ENCODE data around the gene DHRSX. TPM values are rescaled to one million over a fixed set of nuclear protein-coding genes. Genes with fewer than 3 reads are reported as not detected.

The DHRSX gene
- total and polyA plus RNA-seq, 2 of the 8 experiments (the other 6 are each of a cell fraction or from before 2014, with no cell fraction given), result 35.1 to 43.4 TPM

DNA sequence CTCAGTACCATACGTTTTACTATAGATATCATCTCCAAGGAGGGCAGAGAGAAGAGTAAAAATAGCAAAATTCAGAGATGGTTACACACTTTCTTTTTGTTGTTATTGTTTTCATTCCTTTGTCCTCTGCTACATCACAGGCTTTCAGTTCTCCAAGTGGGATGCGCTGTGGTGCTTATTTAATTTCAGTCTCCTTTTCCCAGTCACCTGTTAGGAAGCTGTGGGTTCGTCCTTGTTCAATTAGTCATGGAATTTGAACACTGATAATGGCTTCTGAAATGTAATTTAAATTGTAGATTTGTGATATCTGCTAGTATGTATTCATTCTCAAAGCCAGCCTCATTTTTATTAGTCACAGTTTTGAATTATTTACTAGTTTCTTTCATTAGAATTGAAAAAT lies 38.8 kb upstream of the DHRSX start:
- 91% methylated on average over 3 of the region's 3 CpGs; no CpG with 5 or more reads in 1 of the 2 experiments for WGBS, 2 experiments (ENCODE audit: extremely low coverage in 1 of 2, insufficient coverage in 1 of 2, insufficient read length in 1 of 2, insufficient replicate concordance in 2 of 2, low coverage in 1 of 2, low lambda C conversion rate in 2 of 2, missing lambda C conversion rate in 1 of 2)
- POLR2A ChIA-PET (ENCODE audit: partially characterized antibody), result no interaction called here
- H4K8ac ChIP-seq (ENCODE audit: extremely low read depth, insufficient read depth, low read length), result no peak overlapping the region
- no peak overlapping the region for H3K56ac ChIP-seq (replicated peaks; ENCODE audit: insufficient read length, low read depth, low read length)
- no peak overlapping the region for H3K23ac ChIP-seq (ENCODE audit: insufficient read length)
- H2AK5ac ChIP-seq (ENCODE audit: low read depth, low read length), result no peak overlapping the region
- no peak overlapping the region for H3K18ac ChIP-seq (ENCODE audit: extremely low read depth, low read length)
- no peak overlapping the region for H3K4ac ChIP-seq (replicated peaks; ENCODE audit: insufficient read length, low read depth, low read length)
- DNase-seq (ENCODE audit: low read depth in 1 of 2, low spot score in 2 of 2), result no peak
- FAIRE-seq, result no peak
- no peaks in the 10 kb centered on the region for H3K79me1 ChIP-seq (ENCODE audit: low read depth, low read length)
- no peak overlapping the region for H2BK15ac ChIP-seq (ENCODE audit: low read length)
- no peaks in the 10 kb centered on the region for H3K79me2 ChIP-seq (ENCODE audit: control insufficient read depth in 1 of 2, insufficient read depth in 2 of 2, low read length in 2 of 2)
- no peak overlapping the region for H2BK12ac ChIP-seq (ENCODE audit: low read depth, low read length)
- H2BK20ac ChIP-seq (ENCODE audit: low read length), result no peak overlapping the region
- no peaks in the 10 kb centered on the region for H4K20me1 ChIP-seq (replicated peaks in 1 of 2; ENCODE audit: control insufficient read depth in 1 of 2, insufficient read depth in 2 of 2, low read length in 2 of 2)
- H3K4me1 ChIP-seq (replicated peaks in 1 of 4; ENCODE audit: control insufficient read depth in 3 of 4, insufficient read depth in 4 of 4, low read length in 3 of 4), result peaks cover 0 to 4% (median 0%) of the 10 kb centered on the region in 4 experiments; a peak in 2 of 7 replicates
- CTCF ChIA-PET (ENCODE audit: partially characterized antibody), result no interaction called here
- TF ChIP-seq RNF2 (IDR thresholded peaks at IDR 0.05; ENCODE audit: borderline replicate concordance, low read depth, low read length, missing control alignments, poor library complexity, severe bottlenecking), result no peak
- TF ChIP-seq SP1 (IDR thresholded peaks at IDR 0.05; ENCODE audit: low read depth, low read length), result no peak
- no peak for TF ChIP-seq ZNF274 (IDR thresholded peaks at IDR 0.05; ENCODE audit: borderline replicate concordance, extremely low read depth, low read length)
- no peak for TF ChIP-seq JUN (IDR thresholded peaks at IDR 0.05; ENCODE audit: low read depth, low read length)
- no peak for TF ChIP-seq GTF2F1 (IDR thresholded peaks at IDR 0.05; ENCODE audit: borderline replicate concordance, low read depth, low read length)
- TF ChIP-seq SP2 (IDR thresholded peaks at IDR 0.05; ENCODE audit: low read length), result no peak
- TF ChIP-seq PHF8 (conservative IDR thresholded peaks at IDR 0.05; ENCODE audit: low read depth, low read length), result no peak
- TF ChIP-seq RFX5 (IDR thresholded peaks at IDR 0.05; ENCODE audit: borderline replicate concordance, low read depth, low read length), result no peak
- no peak for TF ChIP-seq CREB1 (IDR thresholded peaks at IDR 0.05)
- no peak for TF ChIP-seq RXRA (IDR thresholded peaks at IDR 0.05; ENCODE audit: insufficient read depth, low read depth, low read length)
- TF ChIP-seq TBP (IDR thresholded peaks at IDR 0.05; ENCODE audit: low read depth, low read length), result no peak
- H2BK5ac ChIP-seq (ENCODE audit: low read depth, low read length), result no peak overlapping the region
- H3K4me3 ChIP-seq (ENCODE audit: extremely low read depth in 1 of 4, insufficient read depth in 2 of 4, low read depth in 3 of 4, low read length in 4 of 4), result no peak overlapping the region
- no peak overlapping the region for H2BK120ac ChIP-seq (replicated peaks; ENCODE audit: low read depth, low read length)
- H2AFZ ChIP-seq (ENCODE audit: low read length), result no peak overlapping the region
- no peaks in the 10 kb centered on the region for H3K23me2 ChIP-seq (ENCODE audit: low read depth, low read length)
- no peak overlapping the region for H3K27ac ChIP-seq (ENCODE audit: low read depth, low read length)
- H3K36me3 ChIP-seq (ENCODE audit: control insufficient read depth in 2 of 4, insufficient read depth in 4 of 4, low read length in 3 of 4), result no peaks in the 10 kb centered on the region
- no peaks in the 10 kb centered on the region for H3K27me3 ChIP-seq (replicated peaks in 1 of 4; ENCODE audit: control insufficient read depth in 3 of 4, extremely low read depth in 1 of 4, insufficient read depth in 3 of 4, low read length in 3 of 4)
- no peak overlapping the region for H4K5ac ChIP-seq (ENCODE audit: insufficient read length, low read depth, low read length)
- H3K4me2 ChIP-seq (ENCODE audit: insufficient read depth in 1 of 2, low read depth in 2 of 2, low read length in 2 of 2), result no peak overlapping the region
- no peak overlapping the region for H3K14ac ChIP-seq (ENCODE audit: insufficient read length)
- no peak overlapping the region for H3K9ac ChIP-seq (replicated peaks in 1 of 4; ENCODE audit: extremely low read depth in 1 of 4, low read depth in 3 of 4, low read length in 3 of 4)
- peaks cover 0 to 3% of the 10 kb centered on the region in 2 experiments; a peak in 1 of 4 replicates for H3K9me3 ChIP-seq (ENCODE audit: insufficient read depth in 2 of 2, low read depth in 1 of 2, low read length in 1 of 2)
- no peak overlapping the region for H4K91ac ChIP-seq (replicated peaks; ENCODE audit: insufficient read length, low read length)
